Osteocyte (in vitro differentiated cells): ENCODE measurements around the gene C22orf42. TPM values are rescaled to one million over a fixed set of nuclear protein-coding genes. Genes with fewer than 3 reads are reported as not detected.
"Not testable (repeated sequence)": the region's sequence is repeated elsewhere in the genome, so short reads cannot be mapped to it uniquely, and the experiment has no call there.

Experiments used
- DNase-seq: peaks from one replicate; pipeline ENCODE4 v3.0.0; 2021; ENCODE audit warnings: mixed read lengths; ENCODE audit not compliant: unreplicated experiment; ENCODE audit errors: extremely low spot score
- H3K27ac Mint-ChIP-seq: one replicate; pipeline ENCODE4 v1.8.0; 2021; ENCODE audit warnings: mild to moderate bottlenecking, mixed read lengths; ENCODE audit not compliant: unreplicated experiment
- H3K27me3 Mint-ChIP-seq: one replicate; pipeline ENCODE4 v1.8.0; 2021; ENCODE audit warnings: mixed read lengths; ENCODE audit not compliant: unreplicated experiment
- H3K36me3 Mint-ChIP-seq: one replicate; pipeline ENCODE4 v1.8.0; 2021; ENCODE audit warnings: mixed read lengths; ENCODE audit not compliant: unreplicated experiment
- H3K4me1 Mint-ChIP-seq: one replicate; pipeline ENCODE4 v1.8.0; 2021; ENCODE audit warnings: mixed read lengths; ENCODE audit not compliant: unreplicated experiment
- H3K4me3 Mint-ChIP-seq: one replicate; pipeline ENCODE4 v1.8.0; 2021; ENCODE audit warnings: mild to moderate bottlenecking, moderate library complexity, mixed read lengths; ENCODE audit not compliant: unreplicated experiment
- H3K9me3 Mint-ChIP-seq: one replicate; pipeline ENCODE4 v1.8.0; 2021; ENCODE audit warnings: mixed read lengths; ENCODE audit not compliant: unreplicated experiment
- CTCF ChIP-seq: fragments of 200-600 bp; sonication (generic); IDR thresholded peaks from 2 replicates; pipeline ENCODE4 v1.5.0; 2021; ENCODE audit warnings: antibody characterized with exemption, mild to moderate bottlenecking, moderate library complexity
- total RNA-seq: library from RNA; stranded (reverse); gene quantifications from 2 replicates; pipeline ENCODE4 v1.2.1, GENCODE V29; 2021

The C22orf42 gene
- total RNA-seq, 1 donor from 2014 or later = not detected

GRCh38 chr22:32191021-32191420 lies 31.9 kb upstream of the C22orf42 start:
- H3K27ac Mint-ChIP-seq, H3K4me1 Mint-ChIP-seq, H3K36me3 Mint-ChIP-seq, H3K4me3 Mint-ChIP-seq, H3K9me3 Mint-ChIP-seq, H3K27me3 Mint-ChIP-seq: not testable (repeated sequence)
- peak; percentile 71 for DNase-seq

GRCh38 chr22:32185821-32186220 lies 26.7 kb upstream of the C22orf42 start:
- Mint-ChIP-seq H3K4me1 (no peaks in the 10 kb centered on the region), H3K36me3 (no peaks in the 10 kb centered on the region), H3K27me3 (peaks cover 5% of the 10 kb centered on the region), H3K27ac (no peak overlapping the region), H3K4me3 (no peak overlapping the region), H3K9me3 (no peaks in the 10 kb centered on the region)
- TF ChIP-seq CTCF = no peak
- DNase-seq = no peak

DNA sequence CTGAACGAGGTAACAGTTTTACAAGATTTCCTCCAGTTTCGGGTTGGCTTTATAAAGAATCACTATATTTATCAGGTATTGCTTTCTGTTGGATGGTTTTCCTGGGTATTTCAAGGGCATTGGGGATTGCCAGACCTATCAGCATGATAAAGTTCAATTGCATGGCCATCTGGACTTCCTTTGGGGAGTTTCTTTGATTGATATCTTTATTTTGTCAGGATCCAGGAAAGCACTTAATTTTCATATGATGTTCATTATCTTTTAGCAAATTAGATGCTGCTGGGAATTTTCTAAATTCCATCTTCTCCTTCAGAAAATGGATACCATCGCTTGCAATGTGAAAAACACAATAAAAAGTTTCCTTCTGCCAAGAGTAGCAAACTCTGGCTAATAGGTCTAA lies 24.5 kb upstream of the C22orf42 start:
- Mint-ChIP-seq H3K27ac (no peak overlapping the region), H3K27me3 (peaks cover 2% of the 10 kb centered on the region), H3K36me3 (no peaks in the 10 kb centered on the region), H3K4me1 (no peaks in the 10 kb centered on the region), H3K4me3 (no peak overlapping the region), H3K9me3 (no peaks in the 10 kb centered on the region)
- TF ChIP-seq CTCF = no peak
- DNase-seq = no peak

DNA sequence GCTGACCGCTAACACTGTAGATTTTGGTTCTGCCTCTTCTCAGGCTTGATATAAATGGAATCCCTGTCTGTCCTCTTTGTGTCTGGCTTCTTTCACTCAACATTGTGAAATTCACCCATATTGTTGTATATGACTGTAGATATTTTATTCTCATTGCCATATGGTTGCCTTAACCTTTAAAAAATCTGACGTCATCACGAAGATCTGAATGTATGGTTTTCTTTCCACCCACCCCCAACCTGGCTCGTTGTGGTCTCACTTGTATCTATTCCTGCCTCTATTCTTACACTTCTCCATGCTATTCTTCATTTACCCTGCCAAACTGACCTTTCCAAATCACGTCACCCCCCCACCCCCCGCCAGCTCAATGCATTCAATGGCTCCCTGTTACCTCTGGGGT lies 21.9 kb upstream of the C22orf42 start:
- DNase-seq = no peak
- no peaks in the 10 kb centered on the region for H3K4me1 Mint-ChIP-seq
- H3K9me3 Mint-ChIP-seq = no peaks in the 10 kb centered on the region
- H3K4me3 Mint-ChIP-seq = no peak overlapping the region
- TF ChIP-seq CTCF = no peak
- H3K27me3 Mint-ChIP-seq = peaks cover 2% of the 10 kb centered on the region
- H3K27ac Mint-ChIP-seq = no peak overlapping the region
- H3K36me3 Mint-ChIP-seq = no peaks in the 10 kb centered on the region

DNA sequence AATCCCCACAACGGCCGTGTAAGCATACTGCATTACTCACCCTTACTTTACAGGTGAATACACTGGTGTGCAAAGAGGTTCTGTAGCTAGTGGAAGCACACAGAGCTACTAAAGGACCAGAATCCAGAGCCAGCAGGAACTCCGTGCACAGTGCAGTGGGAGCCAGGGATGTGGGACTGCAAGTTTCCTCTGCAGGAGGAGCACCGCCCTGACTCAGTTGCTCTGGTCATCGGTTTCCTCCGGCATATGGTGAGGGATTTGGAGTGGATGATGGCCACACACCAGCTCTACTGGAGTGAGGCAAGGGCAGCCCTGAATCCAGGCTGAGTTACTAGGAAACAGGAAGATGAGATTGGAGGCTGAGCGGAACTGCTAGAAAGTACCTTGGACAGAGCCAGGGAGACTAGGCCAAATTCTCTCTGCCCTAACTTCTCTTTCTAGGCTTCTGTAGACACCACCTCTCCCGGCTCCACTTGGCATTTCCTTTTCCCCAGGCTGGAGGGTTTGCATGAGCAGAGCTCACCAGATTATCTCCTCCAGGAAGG lies 18.2 kb upstream of the C22orf42 start:
- Mint-ChIP-seq H3K4me3 (no peak overlapping the region), H3K36me3 (no peaks in the 10 kb centered on the region), H3K9me3 (no peaks in the 10 kb centered on the region), H3K27me3 (peaks cover 9% of the 10 kb centered on the region), H3K4me1 (no peaks in the 10 kb centered on the region), H3K27ac (no peak overlapping the region)
- peak; percentile 54 for DNase-seq
- TF ChIP-seq CTCF = no peak
